Trophoblast cell (in vitro differentiated cells and primary cell): ENCODE results near the gene COG8.

ENCODE experiments used
- DNase-seq, 2 donors: peaks; one replicate each; pipeline ENCODE4 v3.0.0-alpha.2; 2016
- H2AFZ ChIP-seq: 2 replicates; pipeline ENCODE4 v1.6.1; 2013; ENCODE audit warnings: low read length, moderate library complexity, mild to moderate bottlenecking; ENCODE audit not compliant: insufficient read depth, poor library complexity
- H2AK5ac ChIP-seq: 2 replicates; pipeline ENCODE4 v1.6.1; 2013; ENCODE audit warnings: mild to moderate bottlenecking, low read length
- H2BK120ac ChIP-seq: 2 replicates; pipeline ENCODE4 v1.6.1; 2013; ENCODE audit warnings: low read length, mild to moderate bottlenecking, moderate library complexity; ENCODE audit not compliant: insufficient read depth, poor library complexity
- H2BK12ac ChIP-seq: 2 replicates; pipeline ENCODE4 v1.6.1; 2013; ENCODE audit warnings: mild to moderate bottlenecking, low read length, moderate library complexity
- H2BK5ac ChIP-seq: 2 replicates; pipeline ENCODE4 v1.6.1; 2013; ENCODE audit warnings: low read length, low read depth, moderate library complexity, mild to moderate bottlenecking; ENCODE audit not compliant: poor library complexity
- H3K14ac ChIP-seq: 2 replicates; pipeline ENCODE4 v1.6.1; 2013; ENCODE audit warnings: mild to moderate bottlenecking, low read length
- H3K18ac ChIP-seq: 2 replicates; pipeline ENCODE4 v1.6.1; 2013; ENCODE audit warnings: mild to moderate bottlenecking, low read length
- H3K23ac ChIP-seq: 2 replicates; pipeline ENCODE4 v1.6.1; 2013; ENCODE audit warnings: low read length
- H3K27ac ChIP-seq: 2 replicates; pipeline ENCODE4 v1.5.1; 2013; ENCODE audit warnings: low read depth, mild to moderate bottlenecking, inconsistent platforms, low read length, moderate library complexity
- H3K27me3 ChIP-seq: 2 replicates; pipeline ENCODE4 v1.6.1; 2013; ENCODE audit warnings: inconsistent platforms, mild to moderate bottlenecking, low read length, moderate library complexity; ENCODE audit not compliant: insufficient read depth
- H3K36me3 ChIP-seq, 2 experiments: 1 replicate in 1 of 2; 2 replicates in 1 of 2; pipeline ENCODE4 v1.6.1; 2013; ENCODE audit warnings: low read length in 2 of 2, mild to moderate bottlenecking in 2 of 2, moderate library complexity in 1 of 2; ENCODE audit not compliant: insufficient read depth in 2 of 2, control insufficient read depth in 1 of 2
- H3K4ac ChIP-seq: 2 replicates; pipeline ENCODE4 v1.6.1; 2013; ENCODE audit warnings: low read depth, mild to moderate bottlenecking, low read length, moderate library complexity
- H3K4me1 ChIP-seq, 2 experiments: 1 replicate in 1 of 2; 2 replicates in 1 of 2; pipeline ENCODE4 v1.6.1; 2013; ENCODE audit warnings: low read length in 2 of 2, mild to moderate bottlenecking in 2 of 2, moderate library complexity in 1 of 2; ENCODE audit not compliant: insufficient read depth in 2 of 2, control insufficient read depth in 1 of 2
- H3K4me2 ChIP-seq: 2 replicates; pipeline ENCODE4 v1.6.1; 2013; ENCODE audit warnings: inconsistent platforms, mild to moderate bottlenecking, low read length, moderate library complexity
- H3K4me3 ChIP-seq: 2 replicates; pipeline ENCODE4 v1.5.1; 2013; ENCODE audit warnings: mild to moderate bottlenecking, low read depth, low read length, inconsistent platforms
- H3K79me1 ChIP-seq: one replicate; pipeline ENCODE4 v1.6.1; 2013; ENCODE audit warnings: low read length
- H3K79me2 ChIP-seq: 2 replicates; pipeline ENCODE4 v1.6.1; 2013; ENCODE audit warnings: low read length, mild to moderate bottlenecking; ENCODE audit not compliant: control insufficient read depth, insufficient read depth, poor library complexity
- H3K9ac ChIP-seq: 2 replicates; pipeline ENCODE4 v1.6.1; 2013; ENCODE audit warnings: mild to moderate bottlenecking, low read length
- H3K9me3 ChIP-seq: 2 replicates; pipeline ENCODE4 v1.6.1; 2013; ENCODE audit warnings: low read depth, mild to moderate bottlenecking, control low read depth, inconsistent platforms, low read length; ENCODE audit not compliant: insufficient read depth
- H4K12ac ChIP-seq: 2 replicates; pipeline ENCODE4 v1.6.1; 2013; ENCODE audit warnings: low read depth, mild to moderate bottlenecking, low read length, moderate library complexity
- H4K8ac ChIP-seq: 2 replicates; pipeline ENCODE4 v1.6.1; 2013; ENCODE audit warnings: low read depth, mild to moderate bottlenecking, low read length, moderate library complexity
- H4K91ac ChIP-seq: one replicate; pipeline ENCODE4 v1.6.1; 2013; ENCODE audit warnings: low read depth, mild to moderate bottlenecking, low read length, moderate library complexity
- WGBS: extraction: QIAGEN DNeasy Blood & Tissue Kit; methylation state at CpG from one replicate; pipeline ENCODE4 v1.1.7; 2013; ENCODE audit warnings: missing lambda C conversion rate; ENCODE audit not compliant: insufficient read length, insufficient coverage; ENCODE audit errors: extremely low coverage; 5-methylcytosine and 5-hydroxymethylcytosine counted together

The COG8 gene

GRCh38 chr16:69306031-69306430, 33.3 kb downstream of the COG8 start:
- H2BK120ac ChIP-seq: no peak overlapping the region
- H3K4me3 ChIP-seq: no peak overlapping the region
- no peak overlapping the region for H3K18ac ChIP-seq
- no peaks in the 10 kb centered on the region for H3K4me1 ChIP-seq
- DNase-seq: no peak
- no peak overlapping the region for H3K4ac ChIP-seq
- no peaks in the 10 kb centered on the region for H3K79me1 ChIP-seq
- H3K36me3 ChIP-seq: no peaks in the 10 kb centered on the region
- no peak overlapping the region for H2BK5ac ChIP-seq
- H2AFZ ChIP-seq: no peak overlapping the region
- no peak overlapping the region for H4K91ac ChIP-seq
- H3K79me2 ChIP-seq: no peaks in the 10 kb centered on the region
- no peak overlapping the region for H2BK12ac ChIP-seq
- WGBS: no CpG with 5 or more reads among the region's 1 CpG
- no peak overlapping the region for H3K14ac ChIP-seq
- no peak overlapping the region for H3K23ac ChIP-seq
- H4K12ac ChIP-seq: no peak overlapping the region
- no peak overlapping the region for H4K8ac ChIP-seq
- no peaks in the 10 kb centered on the region for H3K9me3 ChIP-seq
- H2AK5ac ChIP-seq: no peak overlapping the region
- no peak overlapping the region for H3K27ac ChIP-seq
- H3K4me2 ChIP-seq: no peak overlapping the region
- H3K27me3 ChIP-seq: no peaks in the 10 kb centered on the region
- H3K9ac ChIP-seq: no peak overlapping the region

GRCh38 chr16:69302301-69302700, 37.1 kb downstream of the COG8 start:
- Histone ChIP-seq H3K9me3 (no peaks in the 10 kb centered on the region), H2BK12ac (no peak overlapping the region), H3K27me3 (no peaks in the 10 kb centered on the region), H2AK5ac (no peak overlapping the region), H4K12ac (no peak overlapping the region), H2BK5ac (no peak overlapping the region), H2BK120ac (no peak overlapping the region), H3K79me2 (no peaks in the 10 kb centered on the region), H3K23ac (no peak overlapping the region), H3K14ac (no peak overlapping the region), H3K4me3 (no peak overlapping the region), H3K36me3 (peaks cover 4 to 6% of the 10 kb centered on the region in 2 experiments), H4K8ac (no peak overlapping the region), H3K4ac (no peak overlapping the region), H3K4me2 (no peak overlapping the region), H2AFZ (no peak overlapping the region), H3K4me1 (no peaks in the 10 kb centered on the region), H4K91ac (no peak overlapping the region), H3K27ac (no peak overlapping the region), H3K18ac (no peak overlapping the region), H3K79me1 (no peaks in the 10 kb centered on the region), H3K9ac (no peak overlapping the region)
- no peak for DNase-seq
- WGBS: no CpG with 5 or more reads among the region's 4 CpGs

GRCh38 chr16:69301861-69302260, 37.5 kb downstream of the COG8 start:
- DNase-seq: no peak
- Histone ChIP-seq H3K27ac (no peak overlapping the region), H3K79me2 (no peaks in the 10 kb centered on the region), H3K14ac (no peak overlapping the region), H3K4ac (no peak overlapping the region), H4K91ac (no peak overlapping the region), H3K23ac (no peak overlapping the region), H4K8ac (no peak overlapping the region), H3K4me3 (no peak overlapping the region), H3K18ac (no peak overlapping the region), H2AFZ (no peak overlapping the region), H3K9me3 (no peaks in the 10 kb centered on the region), H3K9ac (no peak overlapping the region), H2BK12ac (no peak overlapping the region), H3K27me3 (no peaks in the 10 kb centered on the region), H3K4me1 (no peaks in the 10 kb centered on the region), H3K36me3 (peaks cover 4 to 6% of the 10 kb centered on the region in 2 experiments), H4K12ac (no peak overlapping the region), H3K79me1 (no peaks in the 10 kb centered on the region), H3K4me2 (no peak overlapping the region), H2BK120ac (no peak overlapping the region), H2AK5ac (no peak overlapping the region), H2BK5ac (no peak overlapping the region)
- no CpG with 5 or more reads among the region's 4 CpGs for WGBS

- no peak overlapping the region for H2BK120ac ChIP-seq
- H4K12ac ChIP-seq: no peak overlapping the region
- H3K14ac ChIP-seq: no peak overlapping the region
- DNase-seq: no peak
- H3K4ac ChIP-seq: no peak overlapping the region
- no peak overlapping the region for H4K91ac ChIP-seq
- H3K79me2 ChIP-seq: no peaks in the 10 kb centered on the region
- no peak overlapping the region for H2AK5ac ChIP-seq
- H3K9me3 ChIP-seq: no peaks in the 10 kb centered on the region
- H3K27ac ChIP-seq: no peak overlapping the region
- H3K23ac ChIP-seq: no peak overlapping the region
- no peak overlapping the region for H2AFZ ChIP-seq
- no peaks in the 10 kb centered on the region for H3K27me3 ChIP-seq
- no peak overlapping the region for H4K8ac ChIP-seq
- no peaks in the 10 kb centered on the region for H3K79me1 ChIP-seq
- H3K18ac ChIP-seq: no peak overlapping the region
- no peak overlapping the region for H2BK5ac ChIP-seq
- H3K9ac ChIP-seq: no peak overlapping the region
- H3K36me3 ChIP-seq: peaks cover 4 to 6% of the 10 kb centered on the region in 2 experiments
- no peak overlapping the region for H3K4me3 ChIP-seq
- H3K4me1 ChIP-seq: no peaks in the 10 kb centered on the region
- no peak overlapping the region for H2BK12ac ChIP-seq
- no peak overlapping the region for H3K4me2 ChIP-seq
- WGBS: no CpG with 5 or more reads among the region's 1 CpG
These were observed 38.2 kb downstream of the COG8 start for GRCh38 chr16:69301187-69301586.
